HG03108 (cell line): ENCODE measurements around the gene SNCAIP.
A peak's percentile ranks its signal among the peaks of the same experiment; 100 is the strongest.

Experiments used
- ATAC-seq: cut with Tn5 transposase; IDR thresholded peaks from one replicate; pipeline ENCODE4 v1.9.1; 2021; ENCODE audit warnings: moderate library complexity; ENCODE audit not compliant: unreplicated experiment

SNCAIP gene

DNA sequence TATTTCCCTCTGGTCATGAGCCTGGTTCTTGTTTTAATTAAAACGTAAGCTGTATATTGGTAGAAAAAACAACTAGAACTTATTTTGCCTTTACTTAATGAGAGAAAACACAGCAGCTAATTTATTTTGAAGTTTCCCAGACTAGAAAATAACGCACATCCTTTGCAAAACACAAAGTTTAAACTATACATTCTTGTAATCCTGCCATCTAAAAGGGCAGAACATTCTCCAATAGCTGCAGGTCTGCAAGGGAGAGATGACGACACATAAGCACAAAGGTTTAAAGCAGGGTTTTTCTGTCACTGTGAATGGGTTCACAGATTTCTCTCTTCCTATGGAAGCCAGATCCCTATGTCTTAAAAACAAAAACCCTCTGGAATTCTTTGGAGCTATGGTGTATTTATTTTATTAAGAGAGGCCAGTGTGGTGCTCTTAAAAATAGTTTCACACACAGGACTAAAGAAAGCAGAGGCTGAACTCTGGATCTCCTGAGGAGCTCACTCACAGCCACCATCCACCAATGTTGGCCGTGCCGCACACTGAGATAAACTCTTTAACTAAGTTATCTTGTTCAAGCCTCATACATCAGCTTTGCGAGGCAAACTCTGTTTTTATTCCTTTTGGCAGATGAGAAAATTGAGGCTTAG lies 82.4 kb downstream of the SNCAIP start:
- ATAC-seq: no peak

DNA sequence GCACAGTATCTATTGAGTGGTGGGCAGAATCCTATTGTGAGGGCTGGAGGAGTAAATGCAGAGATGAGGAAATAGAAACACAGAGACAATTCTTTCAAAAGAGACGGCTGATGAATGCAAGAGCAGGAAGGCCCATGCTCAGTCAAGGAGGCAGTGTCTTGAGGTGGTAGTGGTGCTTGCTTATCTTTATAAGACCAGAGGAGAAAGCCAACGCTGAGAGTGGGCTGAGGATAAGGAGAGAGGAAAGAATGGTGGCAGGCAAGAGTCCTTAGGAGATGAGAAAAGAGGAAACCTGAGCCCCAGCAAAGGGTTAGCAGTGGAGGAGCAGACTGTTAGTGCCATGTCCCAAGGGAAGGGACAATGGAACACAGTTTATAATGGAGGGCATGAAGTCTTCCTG lies 86.0 kb downstream of the SNCAIP start:
- no peak for ATAC-seq

DNA sequence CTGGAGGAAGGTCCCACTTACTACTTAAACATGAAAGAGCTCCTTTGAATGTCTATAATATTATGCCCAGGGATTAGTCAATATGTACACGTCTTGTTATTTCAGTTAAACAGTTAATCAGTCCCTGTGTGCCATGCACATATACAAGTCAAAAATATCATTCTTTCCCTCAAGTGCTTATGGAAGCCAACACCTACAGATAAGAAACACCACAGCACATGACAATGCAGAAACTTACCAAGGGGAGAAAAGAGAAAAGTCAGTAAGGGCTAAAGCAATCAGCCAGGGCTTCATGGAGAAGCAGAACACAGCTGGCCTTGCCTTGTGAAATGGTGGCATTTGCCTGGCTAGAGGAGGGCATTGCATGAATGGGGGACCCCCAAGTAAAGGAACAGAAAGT lies 88.3 kb downstream of the SNCAIP start:
- no peak for ATAC-seq

DNA sequence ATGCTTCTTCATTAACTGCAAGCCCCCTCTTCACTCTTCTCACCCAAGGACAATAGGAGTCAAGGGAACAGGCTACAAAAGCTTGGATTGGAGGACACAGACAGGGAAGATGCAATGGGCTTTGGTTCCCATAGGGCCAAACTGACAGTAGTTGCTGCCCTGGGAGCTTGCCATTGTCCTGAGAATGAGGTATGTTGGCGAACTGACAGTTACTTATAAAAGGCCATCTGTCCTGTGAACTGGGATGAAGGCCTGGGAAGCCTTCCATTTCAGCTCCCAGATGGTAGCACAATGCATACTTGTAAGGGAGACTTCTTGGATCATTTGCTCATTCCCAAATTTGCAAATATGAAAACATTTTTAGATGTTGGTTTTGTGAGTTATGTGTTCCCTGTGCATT lies 88.9 kb downstream of the SNCAIP start:
- no peak for ATAC-seq

DNA sequence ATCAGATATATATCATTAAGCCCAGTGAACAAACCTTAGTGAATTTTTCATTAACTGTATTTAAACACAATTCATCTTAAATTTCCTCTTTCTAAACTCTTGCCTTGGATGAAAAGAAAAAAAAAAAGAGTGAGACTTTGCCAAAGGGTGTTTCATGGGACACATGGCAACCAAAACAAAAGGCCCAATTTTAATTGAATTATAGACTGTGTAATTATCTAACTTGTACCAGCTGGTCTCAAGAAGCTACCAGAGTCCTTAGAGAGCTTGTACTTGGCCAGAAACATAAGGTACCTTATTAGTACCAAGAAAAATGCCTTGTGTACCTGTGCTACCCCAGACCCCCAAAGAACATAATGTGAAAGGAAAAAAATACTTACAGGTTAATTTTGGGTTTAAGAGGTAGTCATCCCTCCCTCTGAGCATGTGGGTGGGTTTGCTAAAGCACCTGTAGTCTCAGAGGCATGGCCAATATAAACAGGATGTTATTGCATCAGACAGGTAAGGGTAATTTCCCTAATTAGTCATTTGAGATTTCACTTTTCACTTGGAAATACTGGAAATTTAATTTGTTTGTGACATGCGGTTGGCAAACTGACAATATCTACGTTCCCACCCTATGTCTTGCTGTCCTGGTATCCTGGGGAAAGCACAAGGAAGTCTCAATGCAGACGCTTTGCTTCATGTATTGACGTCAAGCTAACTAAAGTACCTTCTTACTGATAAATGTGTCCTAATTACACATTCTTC lies 90.1 kb downstream of the SNCAIP start:
- ATAC-seq: no peak

DNA sequence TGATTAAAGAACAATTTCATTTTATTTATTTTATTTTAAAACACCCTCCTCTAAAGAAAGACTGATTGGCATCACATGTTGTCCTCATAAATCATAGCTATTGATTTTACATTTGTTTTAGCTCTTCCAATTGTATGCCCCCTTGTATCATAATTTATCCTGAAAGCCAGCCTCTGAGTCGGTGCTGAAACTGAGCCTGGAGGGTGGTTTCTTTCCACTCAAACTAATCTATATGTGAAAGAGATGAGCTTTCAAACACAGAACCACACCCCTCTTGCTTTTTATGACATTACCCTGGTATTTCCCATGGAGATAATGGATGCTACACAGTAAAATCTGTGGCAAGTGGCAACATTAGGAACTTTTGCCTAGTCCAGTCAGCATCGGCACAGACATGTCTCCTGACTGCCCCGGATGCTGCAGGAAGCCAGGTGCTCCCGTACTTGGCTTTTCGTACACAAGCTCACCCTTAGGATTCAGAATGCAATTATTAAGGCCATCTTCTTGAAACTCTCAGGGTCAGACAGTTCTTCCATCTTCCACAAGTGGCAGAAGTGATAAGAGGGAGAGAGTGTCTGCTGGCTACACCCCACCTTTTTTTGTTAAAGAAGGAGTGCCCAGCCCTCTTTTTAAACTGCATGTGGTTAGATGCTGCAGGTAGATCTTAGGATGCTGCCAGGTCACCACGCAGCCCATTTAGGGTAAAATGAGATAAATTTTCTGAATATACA lies 91.1 kb downstream of the SNCAIP start:
- no peak for ATAC-seq

DNA sequence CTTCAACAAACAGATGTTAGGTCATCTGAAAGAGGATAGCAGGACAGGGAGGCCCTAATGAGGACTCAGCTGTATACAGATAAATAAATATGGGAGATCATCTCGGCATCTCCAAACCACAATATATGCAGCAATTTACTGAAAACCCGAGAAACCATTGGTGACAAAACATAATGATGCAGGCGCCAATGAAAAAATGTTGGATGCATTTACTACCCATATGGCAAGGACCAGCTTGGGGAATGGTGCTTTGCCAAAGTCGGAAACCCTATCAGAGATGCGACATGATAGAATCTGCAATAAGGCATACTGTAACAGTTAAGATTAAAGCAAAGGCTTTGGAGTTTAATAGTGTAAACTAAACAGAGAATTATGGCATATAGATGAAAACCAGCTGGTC lies 92.0 kb downstream of the SNCAIP start:
- no peak for ATAC-seq

DNA sequence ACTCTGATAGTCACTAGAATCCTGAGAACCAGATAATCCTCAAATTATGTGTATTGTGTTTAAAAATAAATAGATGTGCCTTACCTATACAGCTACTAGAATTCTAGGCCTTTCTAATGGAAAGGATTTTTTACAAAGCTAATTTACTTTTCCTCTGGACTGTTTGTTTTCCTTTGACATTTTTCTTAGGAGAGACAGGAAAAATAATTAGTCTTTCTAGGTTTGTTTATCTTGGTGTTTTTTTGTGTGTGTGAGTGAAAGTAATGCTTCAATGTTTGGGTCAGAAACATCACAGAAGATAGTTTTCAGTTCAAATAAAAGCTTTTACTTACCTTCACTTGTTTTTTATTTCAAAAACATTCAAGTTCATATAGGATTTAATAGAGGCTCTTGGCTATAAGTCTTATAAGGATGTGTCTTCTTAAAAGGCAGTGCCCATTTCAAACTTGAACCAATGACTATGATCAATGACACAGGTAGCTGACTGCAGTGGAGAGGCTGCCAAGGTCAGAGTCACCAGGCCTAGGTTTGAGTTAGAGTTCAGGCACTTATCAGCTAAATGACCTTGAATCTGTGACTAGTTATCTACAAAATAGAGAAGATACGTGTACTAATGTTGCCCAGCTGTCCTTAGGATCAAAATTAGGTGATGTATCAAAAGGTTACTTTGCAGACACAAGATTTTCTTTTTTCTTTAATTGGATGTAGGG lies 92.8 kb downstream of the SNCAIP start:
- no peak for ATAC-seq

DNA sequence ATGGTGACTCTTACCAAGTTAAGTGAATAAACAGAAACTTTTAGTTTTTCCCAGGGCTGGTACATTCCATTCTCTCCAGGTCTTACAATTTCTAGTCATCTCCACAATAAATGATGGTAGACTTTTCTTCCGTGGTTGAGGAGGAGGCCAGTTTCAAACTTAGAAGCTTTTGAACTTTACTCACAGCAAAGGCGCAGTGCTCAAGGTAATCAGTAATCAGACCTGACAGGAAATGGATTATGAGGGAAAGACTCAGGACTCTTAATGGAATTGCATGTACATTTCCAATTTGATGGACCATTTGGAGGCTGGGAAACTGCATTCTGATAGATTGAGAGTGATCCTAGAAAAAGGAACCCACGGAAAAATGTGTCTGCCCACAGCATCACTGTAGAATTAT lies 93.7 kb downstream of the SNCAIP start:
- ATAC-seq: no peak

DNA sequence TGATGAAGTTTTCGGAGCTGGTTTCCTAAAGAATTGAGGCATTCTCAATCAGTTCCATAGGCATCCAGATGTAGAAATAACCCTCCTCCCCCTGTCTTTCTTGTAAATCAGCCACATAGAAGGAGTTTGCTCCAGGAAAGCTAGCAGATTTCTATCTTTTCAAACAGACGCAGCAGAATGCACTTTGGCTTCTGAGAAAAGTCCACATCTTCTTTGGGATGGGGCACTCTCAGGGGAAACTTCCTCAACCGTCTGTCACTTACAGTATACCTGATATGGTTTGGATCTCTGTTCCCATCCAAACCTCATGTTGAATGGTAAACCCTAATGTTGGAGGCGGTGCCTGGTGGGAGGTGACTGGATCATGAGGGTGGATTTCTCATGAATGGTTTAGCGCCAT lies 94.1 kb downstream of the SNCAIP start:
- no peak for ATAC-seq

DNA sequence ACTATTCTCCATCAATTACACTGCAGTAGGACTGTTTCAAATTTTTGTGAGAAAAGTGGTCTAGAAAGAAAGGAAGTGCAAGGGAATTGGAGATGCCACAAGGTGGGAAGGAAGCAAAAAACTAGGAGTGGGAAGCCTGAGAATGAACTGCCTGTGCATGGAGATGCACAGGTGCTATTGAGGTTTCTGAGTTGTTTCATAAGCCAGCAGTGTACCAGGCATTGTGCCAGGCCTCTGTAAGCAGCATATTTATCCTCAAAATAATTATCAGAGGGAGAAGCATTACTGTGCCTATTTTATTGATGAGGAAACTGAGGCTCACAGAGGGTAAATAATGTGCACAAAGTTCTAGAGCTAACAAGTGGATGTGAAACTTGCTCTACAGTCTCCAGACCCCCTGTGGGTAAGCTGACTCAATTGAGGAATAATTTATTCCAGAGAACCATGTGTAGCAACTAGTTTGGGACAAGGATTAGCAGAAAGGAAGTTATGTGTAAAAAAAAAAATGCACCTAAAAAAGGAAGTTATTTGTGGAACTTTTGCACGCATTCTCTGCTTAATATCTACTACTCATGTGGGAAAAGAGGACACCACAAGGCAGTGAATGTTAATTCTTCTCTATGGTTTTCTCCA lies 96.7 kb downstream of the SNCAIP start:
- ATAC-seq: no peak

DNA sequence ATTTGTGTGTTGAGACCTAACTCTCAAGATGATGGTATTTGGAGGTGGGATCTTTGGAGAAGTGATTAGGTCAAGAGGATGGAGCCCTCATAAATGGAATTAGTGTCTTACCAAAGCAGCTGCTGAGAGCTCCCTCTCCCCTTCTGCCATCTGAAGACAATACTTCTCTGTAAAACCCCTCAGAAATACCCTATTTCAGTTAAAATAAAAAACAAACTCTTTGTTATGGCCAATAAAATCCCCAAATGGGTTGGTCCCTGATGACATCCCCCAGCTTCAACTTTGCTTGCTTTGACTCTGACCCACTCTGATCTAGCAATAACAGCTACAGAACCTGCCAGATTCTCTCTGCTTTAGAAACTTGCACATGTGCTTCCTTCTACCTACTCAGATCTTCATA lies 100.9 kb downstream of the SNCAIP start:
- no peak for ATAC-seq

DNA sequence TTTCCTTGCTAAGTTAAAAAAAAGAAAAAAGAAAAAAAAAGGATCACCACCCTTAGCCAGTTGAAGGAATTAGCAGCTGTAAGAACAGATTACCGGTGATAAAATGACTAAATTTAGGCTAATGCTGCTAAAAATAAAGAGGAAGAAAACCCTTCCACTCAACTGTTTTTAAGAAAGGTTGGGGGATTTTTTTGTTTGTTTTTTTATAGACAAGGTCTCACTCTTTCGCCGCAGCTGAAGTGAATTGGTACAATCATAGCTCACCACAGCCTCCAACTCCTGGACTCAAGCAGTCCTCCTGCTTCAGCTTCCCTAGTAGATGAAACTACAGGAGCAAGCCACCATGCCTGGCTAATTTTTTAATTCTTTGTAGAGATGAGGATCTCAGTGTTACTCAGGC lies 101.7 kb downstream of the SNCAIP start:
- ATAC-seq: no peak

DNA sequence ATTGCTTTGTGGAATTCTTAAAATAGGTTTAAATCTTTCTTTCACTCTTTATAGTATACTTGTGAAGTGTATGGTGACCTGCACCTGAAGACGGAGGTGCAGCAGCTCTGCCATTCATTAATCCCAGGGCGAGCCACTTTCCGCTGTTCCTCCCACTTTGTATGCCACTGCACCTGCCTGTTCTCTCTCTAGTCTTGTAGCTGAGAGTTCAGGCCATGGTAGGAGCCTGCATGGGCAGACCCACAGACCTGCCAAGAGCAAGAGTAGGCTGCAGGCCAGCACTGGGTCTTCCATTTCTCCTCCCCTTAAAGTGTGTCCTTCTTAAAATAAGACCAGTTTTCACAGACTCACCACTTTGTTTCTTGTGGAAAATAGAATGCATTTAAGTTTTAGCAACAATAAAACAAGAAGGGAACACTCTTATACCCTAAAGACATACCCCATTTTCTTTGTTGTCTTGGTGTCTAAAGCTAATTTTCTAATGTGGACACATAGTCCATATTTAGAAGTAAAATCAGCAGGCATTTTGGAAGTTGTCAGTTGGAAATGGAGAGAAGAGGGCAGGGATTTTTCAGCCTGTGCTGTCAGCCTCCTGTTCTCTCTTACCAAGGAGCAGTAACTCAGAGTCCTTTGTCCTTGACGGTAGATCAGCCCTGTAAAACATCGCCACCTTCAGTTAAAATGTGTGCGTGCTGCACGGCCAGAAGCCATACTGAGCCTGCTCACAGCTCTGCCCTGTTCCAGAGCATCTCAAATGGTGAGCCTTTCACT lies 103.2 kb downstream of the SNCAIP start:
- peak; percentile 88 for ATAC-seq

DNA sequence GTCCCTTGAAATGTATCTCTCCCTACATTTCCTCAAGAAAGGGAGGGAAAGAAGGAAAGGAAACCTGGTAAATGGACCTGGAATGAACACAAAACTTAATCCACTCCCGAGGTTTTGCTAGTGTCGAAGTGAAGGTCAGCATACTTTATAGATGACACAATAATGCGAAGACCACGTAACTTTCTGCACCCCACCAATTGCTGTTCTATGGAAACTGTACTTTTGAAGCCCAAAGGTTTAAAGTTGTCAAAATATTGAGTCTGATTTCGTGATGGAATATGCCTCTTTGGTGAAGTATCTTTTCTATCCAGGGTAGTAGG lies 103.7 kb downstream of the SNCAIP start:
- ATAC-seq: no peak

DNA sequence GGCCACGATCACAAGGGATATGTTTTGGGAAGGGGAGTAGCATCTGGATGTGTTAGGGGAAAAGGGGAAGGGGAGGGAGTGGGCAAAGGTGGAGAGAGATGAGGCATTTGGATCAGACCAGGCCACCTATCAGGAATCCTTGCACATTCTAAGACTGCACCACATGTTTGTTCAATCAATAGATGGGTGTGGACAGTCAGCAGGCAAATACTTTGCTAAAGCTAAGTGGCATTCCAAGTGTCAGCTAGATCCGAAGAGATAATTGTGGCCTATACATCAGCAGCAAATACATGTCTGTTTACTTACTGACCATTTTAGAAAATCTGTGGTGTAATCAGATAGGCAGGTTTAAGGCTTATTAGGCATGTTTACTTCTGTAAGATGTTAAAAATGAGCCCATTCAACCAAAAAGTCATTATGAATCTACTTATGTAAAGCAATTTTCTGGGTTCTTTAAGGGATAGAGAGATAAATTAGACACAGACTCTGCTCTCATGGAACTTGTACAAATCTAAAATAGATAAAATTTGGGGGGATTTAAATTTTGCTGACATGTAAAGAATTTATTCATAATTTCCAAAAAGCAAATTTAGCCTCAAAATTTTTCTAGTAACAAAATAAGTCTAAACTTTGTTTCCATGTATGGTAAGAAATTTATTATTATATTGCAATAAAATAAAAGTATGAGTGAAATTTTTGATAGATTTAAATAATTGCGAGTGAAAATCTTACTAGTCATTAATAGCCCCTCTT lies 107.3 kb downstream of the SNCAIP start:
- no peak for ATAC-seq

DNA sequence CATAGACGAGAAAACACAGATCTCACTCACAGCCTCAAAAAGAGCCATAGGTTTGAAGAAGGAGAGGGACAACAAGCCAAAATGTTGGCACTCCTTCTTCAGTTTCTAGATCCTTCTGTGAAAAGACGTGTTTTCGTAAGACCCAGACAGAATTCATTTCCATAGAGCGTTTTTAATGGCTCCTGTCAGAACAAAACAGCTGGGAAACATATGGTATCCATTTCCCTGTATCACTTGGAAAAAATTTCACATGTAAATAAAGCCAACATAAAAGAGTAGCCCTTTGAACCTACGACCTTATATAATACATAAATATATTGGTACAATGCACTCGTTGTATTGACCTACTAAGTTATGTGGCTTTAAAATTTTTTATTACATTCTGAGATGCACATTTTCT lies 108.1 kb downstream of the SNCAIP start:
- ATAC-seq: no peak

DNA sequence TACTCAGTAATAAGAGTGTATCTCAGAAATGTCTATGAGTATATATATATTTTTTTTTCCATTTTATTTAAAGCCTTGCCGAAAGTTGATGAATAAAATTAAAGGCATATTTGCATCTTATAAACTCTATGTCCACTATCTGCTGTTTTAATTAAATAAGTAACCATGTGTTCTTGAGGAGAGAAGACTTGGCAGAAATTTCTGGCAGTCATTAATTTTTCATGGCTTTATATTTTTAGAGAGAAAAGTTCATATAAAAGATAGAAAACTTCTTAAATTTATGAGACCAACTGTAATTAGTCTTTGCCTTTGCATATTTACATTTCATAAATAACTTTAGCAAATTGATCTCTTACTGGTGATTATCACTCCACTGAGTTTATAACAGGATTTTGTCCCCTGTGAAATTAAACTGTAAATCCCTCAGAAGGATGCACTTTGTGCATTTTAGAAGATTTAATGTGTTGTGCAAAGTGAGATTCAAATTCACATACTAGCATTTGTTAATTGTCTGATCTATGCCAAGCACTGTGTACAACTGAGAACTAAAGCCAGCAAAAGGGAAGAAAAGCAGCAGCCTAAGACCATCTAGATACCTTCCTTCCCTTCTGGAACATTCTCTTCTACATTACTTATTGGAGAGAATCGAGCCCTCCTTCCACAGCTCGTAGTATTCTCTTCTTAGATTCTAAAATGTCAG lies 108.7 kb downstream of the SNCAIP start:
- no peak for ATAC-seq
